Measurements from ENCODE around the gene SLC12A7. TPM values are rescaled to one million over a fixed set of nuclear protein-coding genes. Genes with fewer than 3 reads are reported as not detected.

The SLC12A7 gene
- total RNA-seq, 1 donor from 2014 or later = 147 TPM

GRCh38 chr5:1018596-1018995 is 93.3 kb downstream of the SLC12A7 start:
- TF ChIP-seq CTCF (IDR thresholded peaks at IDR 0.05; ENCODE audit: partially characterized antibody, unreplicated experiment) = no peak
- H3K27ac Mint-ChIP-seq (ENCODE audit: unreplicated experiment) = no peak overlapping the region
- H3K9me3 Mint-ChIP-seq (ENCODE audit: unreplicated experiment) = peaks cover 4% of the 10 kb centered on the region
- H3K4me1 Mint-ChIP-seq (ENCODE audit: low read depth, unreplicated experiment) = peaks cover 7% of the 10 kb centered on the region
- H3K27me3 Mint-ChIP-seq (ENCODE audit: unreplicated experiment) = peaks cover 5% of the 10 kb centered on the region
- H3K4me3 Mint-ChIP-seq (ENCODE audit: unreplicated experiment) = no peak overlapping the region
- DNase-seq = peak; percentile 13
- no peaks in the 10 kb centered on the region for H3K36me3 Mint-ChIP-seq (ENCODE audit: unreplicated experiment)

- no peak overlapping the region for H3K4me3 Mint-ChIP-seq (ENCODE audit: unreplicated experiment)
- peaks cover 5% of the 10 kb centered on the region for H3K27me3 Mint-ChIP-seq (ENCODE audit: unreplicated experiment)
- TF ChIP-seq CTCF (IDR thresholded peaks at IDR 0.05; ENCODE audit: partially characterized antibody, unreplicated experiment) = no peak
- DNase-seq = peak; percentile 11
- peaks cover 4% of the 10 kb centered on the region for H3K9me3 Mint-ChIP-seq (ENCODE audit: unreplicated experiment)
- peaks cover 7% of the 10 kb centered on the region for H3K4me1 Mint-ChIP-seq (ENCODE audit: low read depth, unreplicated experiment)
- no peaks in the 10 kb centered on the region for H3K36me3 Mint-ChIP-seq (ENCODE audit: unreplicated experiment)
- no peak overlapping the region for H3K27ac Mint-ChIP-seq (ENCODE audit: unreplicated experiment)
These were observed 94.0 kb downstream of the SLC12A7 start for GRCh38 chr5:1017691-1018455.

GRCh38 chr5:1017056-1017455 is 94.8 kb downstream of the SLC12A7 start:
- H3K9me3 Mint-ChIP-seq (ENCODE audit: unreplicated experiment) = peaks cover 4% of the 10 kb centered on the region
- no peaks in the 10 kb centered on the region for H3K36me3 Mint-ChIP-seq (ENCODE audit: unreplicated experiment)
- peaks cover 5% of the 10 kb centered on the region for H3K27me3 Mint-ChIP-seq (ENCODE audit: unreplicated experiment)
- no peak overlapping the region for H3K4me3 Mint-ChIP-seq (ENCODE audit: unreplicated experiment)
- no peak overlapping the region for H3K27ac Mint-ChIP-seq (ENCODE audit: unreplicated experiment)
- peak; percentile 8 for DNase-seq
- H3K4me1 Mint-ChIP-seq (ENCODE audit: low read depth, unreplicated experiment) = peaks cover 7% of the 10 kb centered on the region
- no peak for TF ChIP-seq CTCF (IDR thresholded peaks at IDR 0.05; ENCODE audit: partially characterized antibody, unreplicated experiment)

- DNase-seq = peak; percentile 15
- Mint-ChIP-seq H3K36me3 (ENCODE audit: unreplicated experiment) (peaks cover 3% of the 10 kb centered on the region), H3K4me1 (ENCODE audit: low read depth, unreplicated experiment) (peaks cover 10% of the 10 kb centered on the region), H3K4me3 (ENCODE audit: unreplicated experiment) (no peak overlapping the region), H3K9me3 (ENCODE audit: unreplicated experiment) (peaks cover 4% of the 10 kb centered on the region), H3K27me3 (ENCODE audit: unreplicated experiment) (peaks cover 6% of the 10 kb centered on the region), H3K27ac (ENCODE audit: unreplicated experiment) (peak overlapping the region; percentile 38)
- TF ChIP-seq CTCF (IDR thresholded peaks at IDR 0.05; ENCODE audit: partially characterized antibody, unreplicated experiment) = no peak
These were observed 95.4 kb downstream of the SLC12A7 start for GRCh38 chr5:1016476-1016875.

GRCh38 chr5:1016036-1016435 is 95.8 kb downstream of the SLC12A7 start:
- H3K4me3 Mint-ChIP-seq (ENCODE audit: unreplicated experiment) = no peak overlapping the region
- DNase-seq = peak; percentile 12
- H3K9me3 Mint-ChIP-seq (ENCODE audit: unreplicated experiment) = peaks cover 4% of the 10 kb centered on the region
- peaks cover 7% of the 10 kb centered on the region for H3K36me3 Mint-ChIP-seq (ENCODE audit: unreplicated experiment)
- H3K27me3 Mint-ChIP-seq (ENCODE audit: unreplicated experiment) = peaks cover 7% of the 10 kb centered on the region
- no peak for TF ChIP-seq CTCF (IDR thresholded peaks at IDR 0.05; ENCODE audit: partially characterized antibody, unreplicated experiment)
- H3K27ac Mint-ChIP-seq (ENCODE audit: unreplicated experiment) = no peak overlapping the region
- H3K4me1 Mint-ChIP-seq (ENCODE audit: low read depth, unreplicated experiment) = peaks cover 13% of the 10 kb centered on the region
